CD8-positive, alpha-beta memory T cell (primary cell): ENCODE data around the gene GATD1. TPM values are rescaled to one million over a fixed set of nuclear protein-coding genes. Genes with fewer than 3 reads are reported as not detected.

ENCODE experiments used
- CTCF ChIA-PET: fragments of 350-600 bp; sonication (Branson Sonifier 250); formaldehyde crosslinking; loops from one replicate; lab custom pipeline; 2021; ENCODE audit warnings: antibody characterized with exemption; lab: Charles Lee
- POLR2A ChIA-PET: fragments of 350-600 bp; sonication (Branson Sonifier 250); formaldehyde crosslinking; loops from one replicate; lab custom pipeline; 2021; ENCODE audit warnings: antibody characterized with exemption; lab: Charles Lee
- DNase-seq, 5 donors: peaks; one replicate each; pipeline versions ENCODE4 v3.0.0 to v3.0.0-alpha.2; 2020 to 2022; ENCODE audit warnings: mixed read lengths in 1 of 5
- H3K27ac ChIP-seq: one replicate; pipeline ENCODE4 v1.7.0; 2013; ENCODE audit warnings: low read depth, mild to moderate bottlenecking, low read length, moderate library complexity
- H3K27me3 ChIP-seq: 2 replicates; pipeline ENCODE4 v1.7.0; 2013; ENCODE audit warnings: low read length, mild to moderate bottlenecking; ENCODE audit not compliant: insufficient read depth, poor library complexity, severe bottlenecking
- H3K36me3 ChIP-seq: 2 replicates; pipeline ENCODE4 v1.7.0; 2013; ENCODE audit warnings: mild to moderate bottlenecking, low read length, moderate library complexity; ENCODE audit not compliant: insufficient read depth
- H3K4me1 ChIP-seq: 2 replicates; pipeline ENCODE4 v1.7.0; 2013; ENCODE audit warnings: mild to moderate bottlenecking, low read length, moderate library complexity; ENCODE audit not compliant: insufficient read depth
- H3K4me3 ChIP-seq: 2 replicates; pipeline ENCODE4 v1.7.0; 2013; ENCODE audit warnings: mild to moderate bottlenecking, low read length
- H3K9me3 ChIP-seq: 2 replicates; pipeline ENCODE4 v1.7.0; 2013; ENCODE audit warnings: mild to moderate bottlenecking, low read length
- H3K27ac Mint-ChIP-seq, 8 donors: one replicate each; pipeline ENCODE4 v1.8.0; 2020 to 2021; ENCODE audit warnings: mixed read lengths in 8 of 8, mild to moderate bottlenecking in 6 of 8, inconsistent platforms in 3 of 8, moderate library complexity in 3 of 8
- H3K27me3 Mint-ChIP-seq, 2 donors: one replicate each; pipeline ENCODE4 v1.8.0; 2020 to 2021; ENCODE audit warnings: mixed read lengths in 2 of 2, mild to moderate bottlenecking in 1 of 2, moderate library complexity in 1 of 2
- H3K36me3 Mint-ChIP-seq, 3 donors: one replicate each; pipeline ENCODE4 v1.8.0; 2020 to 2021; ENCODE audit warnings: mixed read lengths in 3 of 3, inconsistent platforms in 1 of 3, mild to moderate bottlenecking in 1 of 3
- H3K4me1 Mint-ChIP-seq, 3 donors: one replicate each; pipeline ENCODE4 v1.8.0; 2020 to 2021; ENCODE audit warnings: mixed read lengths in 3 of 3, inconsistent platforms in 1 of 3, mild to moderate bottlenecking in 1 of 3
- H3K4me3 Mint-ChIP-seq, 7 donors: one replicate each; pipeline ENCODE4 v1.8.0; 2020 to 2021; ENCODE audit warnings: mixed read lengths in 7 of 7, mild to moderate bottlenecking in 6 of 7, moderate library complexity in 4 of 7, inconsistent platforms in 2 of 7
- H3K9me3 Mint-ChIP-seq, 5 donors: one replicate each; pipeline ENCODE4 v1.8.0; 2020 to 2022; ENCODE audit warnings: mixed read lengths in 5 of 5, mild to moderate bottlenecking in 3 of 5, moderate library complexity in 2 of 5, inconsistent platforms in 1 of 5
- polyA plus RNA-seq: library from polyadenylated mRNA; unstranded; fragments of 300-500 nt; fragmentation: Illumina TruSeq; gene quantifications from one replicate; pipeline ENCODE4 v1.2.3, GENCODE V29; 2021
- total RNA-seq, 2 experiments: library from RNA; stranded (reverse); gene quantifications; one replicate each; pipeline ENCODE4 v1.2.3, GENCODE V29; 2021

The GATD1 gene
- total and polyA plus RNA-seq, 3 experiments from 2014 or later: 12.9 to 56.3 (median 53.0) TPM

GRCh38 chr11:787084-787675 is 9.9 kb upstream of the GATD1 start:
- H3K4me3 ChIP-seq: no peak overlapping the region
- DNase-seq: no peak
- H3K9me3 Mint-ChIP-seq: no peaks in the 10 kb centered on the region
- POLR2A ChIA-PET: no interaction called here
- peaks cover 3% of the 10 kb centered on the region in 2 donors for H3K27me3 Mint-ChIP-seq
- CTCF ChIA-PET: no interaction called here
- H3K4me1 Mint-ChIP-seq: peaks cover 0 to 14% (median 4%) of the 10 kb centered on the region in 3 donors
- no peak overlapping the region for H3K27ac Mint-ChIP-seq
- peaks cover 0 to 16% (median 0%) of the 10 kb centered on the region in 3 donors for H3K36me3 Mint-ChIP-seq
- no peaks in the 10 kb centered on the region for H3K4me1 ChIP-seq
- H3K36me3 ChIP-seq: no peaks in the 10 kb centered on the region
- no peaks in the 10 kb centered on the region for H3K9me3 ChIP-seq
- H3K27me3 ChIP-seq: no peaks in the 10 kb centered on the region
- H3K4me3 Mint-ChIP-seq: peak overlapping the region in 1 of 7 donors; percentile 66
- H3K27ac ChIP-seq: no peak overlapping the region

- no peaks in the 10 kb centered on the region for H3K4me1 ChIP-seq
- POLR2A ChIA-PET: interaction anchor here (0.6 kb wide), 1 partner anchor 9 kb away, joined by 3 read pairs; no protein-coding TSS in a partner anchor
- H3K27me3 Mint-ChIP-seq: peaks cover 3% of the 10 kb centered on the region in 2 donors
These were observed 9.2 kb upstream of the GATD1 start for GRCh38 chr11:786235-787083.

DNA sequence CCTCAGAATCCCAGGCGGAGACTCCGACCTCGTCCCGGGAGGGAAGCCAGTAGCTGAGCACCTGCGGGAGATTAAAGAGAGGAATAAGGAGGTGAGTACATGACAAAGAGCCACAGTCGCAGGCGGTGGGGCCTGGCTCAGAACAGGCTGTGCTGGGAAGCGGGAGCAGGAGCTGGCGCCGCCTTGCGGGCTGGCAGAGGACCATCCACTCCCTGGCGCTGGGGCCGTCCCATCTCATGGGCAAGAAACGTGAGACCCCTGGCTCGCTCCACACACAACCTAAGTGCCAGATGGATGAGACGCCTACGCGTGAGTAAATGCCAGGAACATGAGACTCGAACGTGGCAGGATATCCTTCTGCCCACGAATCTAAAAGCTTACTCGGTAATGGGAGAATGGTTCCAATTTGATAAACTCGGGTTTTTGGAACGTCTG is 6.3 kb upstream of the GATD1 start:
- Histone ChIP-seq H3K27ac (no peak overlapping the region), H3K27me3 (no peaks in the 10 kb centered on the region), H3K4me3 (no peak overlapping the region), H3K4me1 (peaks cover under 1% of the 10 kb centered on the region), H3K9me3 (no peaks in the 10 kb centered on the region), H3K36me3 (no peaks in the 10 kb centered on the region)
- Mint-ChIP-seq H3K27ac (peak overlapping the region in 2 of 8 donors; percentile 47 to 60), H3K9me3 (no peaks in the 10 kb centered on the region), H3K36me3 (peaks cover 0 to 12% (median 0%) of the 10 kb centered on the region in 3 donors), H3K4me3 (no peak overlapping the region), H3K27me3 (no peaks in the 10 kb centered on the region), H3K4me1 (peaks cover 0 to 23% (median 12%) of the 10 kb centered on the region in 3 donors)
- POLR2A ChIA-PET: no interaction called here
- CTCF ChIA-PET: no interaction called here
- DNase-seq: no peak

More at GRCh38 chr11:786235-787083, 9.2 kb upstream of the GATD1 start:
- H3K9me3 Mint-ChIP-seq: no peaks in the 10 kb centered on the region
- Histone ChIP-seq H3K9me3 (no peaks in the 10 kb centered on the region), H3K36me3 (no peaks in the 10 kb centered on the region), H3K27ac (no peak overlapping the region), H3K4me3 (no peak overlapping the region), H3K27me3 (no peaks in the 10 kb centered on the region)
- no peak overlapping the region for H3K27ac Mint-ChIP-seq
- CTCF ChIA-PET: no interaction called here
- no peak overlapping the region for H3K4me3 Mint-ChIP-seq
- peaks cover 0 to 13% (median 0%) of the 10 kb centered on the region in 3 donors for H3K36me3 Mint-ChIP-seq
- no peak for DNase-seq
- peaks cover 0 to 14% (median 4%) of the 10 kb centered on the region in 3 donors for H3K4me1 Mint-ChIP-seq

DNA sequence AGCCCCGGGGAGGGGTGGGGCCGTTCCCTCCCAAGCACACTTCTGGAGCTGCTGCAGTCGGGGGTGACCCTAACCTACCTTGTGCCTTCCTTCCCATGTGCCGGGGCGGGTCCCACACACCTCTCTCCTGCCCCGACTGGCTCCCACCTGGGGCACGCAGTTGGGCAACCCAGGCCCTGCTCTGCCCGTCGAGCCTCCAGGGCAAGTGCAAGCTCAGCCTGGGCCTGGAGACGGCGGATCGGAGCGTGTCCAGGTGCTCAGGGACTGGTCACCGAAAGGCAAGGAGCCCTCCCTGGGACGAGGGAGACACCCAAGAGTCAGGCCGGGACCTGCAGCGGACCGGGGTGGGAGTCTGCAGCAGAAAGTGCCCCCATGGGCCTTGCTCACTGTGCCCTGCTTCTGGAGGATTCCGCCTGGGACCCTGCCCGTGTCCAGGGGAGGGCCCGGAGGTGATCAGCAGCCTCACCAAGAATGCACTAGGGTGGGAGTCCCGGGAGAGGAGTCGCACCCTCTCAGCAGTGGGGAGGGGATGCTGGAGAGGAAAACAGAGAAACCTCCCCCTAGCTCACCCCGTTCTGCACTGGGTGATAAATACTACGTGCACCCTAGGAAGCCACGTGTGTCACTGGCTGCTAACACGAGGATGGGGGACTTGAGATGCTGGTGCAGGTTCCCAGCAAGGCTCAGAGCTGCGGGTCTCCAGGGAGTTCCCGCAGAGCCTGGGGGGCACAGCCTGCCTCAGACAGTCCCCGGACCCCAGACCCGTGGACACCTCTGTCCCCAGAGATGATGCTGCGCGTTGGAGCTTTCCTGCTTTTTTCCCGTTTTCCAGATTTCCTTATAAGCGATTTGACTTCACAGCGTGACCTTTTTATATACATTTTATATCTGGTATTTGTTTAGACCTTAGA is 5.2 kb upstream of the GATD1 start:
- no peaks in the 10 kb centered on the region for H3K9me3 Mint-ChIP-seq
- H3K27me3 Mint-ChIP-seq: no peaks in the 10 kb centered on the region
- peaks cover 0 to 12% (median 0%) of the 10 kb centered on the region in 3 donors for H3K36me3 Mint-ChIP-seq
- ChIA-PET CTCF (no interaction called here), POLR2A (interaction anchor here (0.6 kb wide), 1 partner anchor 61 kb away, joined by 4 read pairs; no protein-coding TSS in a partner anchor)
- Histone ChIP-seq H3K4me3 (no peak overlapping the region), H3K9me3 (no peaks in the 10 kb centered on the region), H3K36me3 (no peaks in the 10 kb centered on the region), H3K27me3 (no peaks in the 10 kb centered on the region), H3K4me1 (peaks cover 8% of the 10 kb centered on the region), H3K27ac (no peak overlapping the region)
- H3K4me1 Mint-ChIP-seq: peaks cover 0 to 24% (median 10%) of the 10 kb centered on the region in 3 donors
- H3K27ac Mint-ChIP-seq: no peak overlapping the region
- no peak overlapping the region for H3K4me3 Mint-ChIP-seq
- no peak for DNase-seq

- no peak overlapping the region for H3K27ac Mint-ChIP-seq
- Histone ChIP-seq H3K27me3 (no peaks in the 10 kb centered on the region), H3K9me3 (no peaks in the 10 kb centered on the region), H3K27ac (no peak overlapping the region), H3K4me1 (peaks cover 21% of the 10 kb centered on the region), H3K36me3 (no peaks in the 10 kb centered on the region), H3K4me3 (no peak overlapping the region)
- DNase-seq: no peak
- POLR2A ChIA-PET: no interaction called here
- H3K36me3 Mint-ChIP-seq: peaks cover 0 to 13% (median 0%) of the 10 kb centered on the region in 3 donors
- peaks cover 5 to 31% (median 18%) of the 10 kb centered on the region in 3 donors for H3K4me1 Mint-ChIP-seq
- CTCF ChIA-PET: no interaction called here
- H3K9me3 Mint-ChIP-seq: no peaks in the 10 kb centered on the region
- no peaks in the 10 kb centered on the region for H3K27me3 Mint-ChIP-seq
- H3K4me3 Mint-ChIP-seq: peak overlapping the region in 4 of 7 donors; percentile 52 to 80 (median 63)
These were observed 2.8 kb upstream of the GATD1 start for GRCh38 chr11:779955-780532.

- no peak for DNase-seq
- no peak overlapping the region for H3K27ac ChIP-seq
- peaks cover 21% of the 10 kb centered on the region for H3K4me1 ChIP-seq
- ChIA-PET POLR2A (interaction anchor here (1.1 kb wide), 1 partner anchor 16 kb away, joined by 3 read pairs; no protein-coding TSS in a partner anchor), CTCF (interaction anchor here (1.5 kb wide), 1 partner anchor 16 kb away, joined by 3 read pairs; no protein-coding TSS in a partner anchor)
- Mint-ChIP-seq H3K9me3 (no peaks in the 10 kb centered on the region), H3K4me3 (peak overlapping the region; percentile 29 to 80 (median 62)), H3K4me1 (peaks cover 5 to 31% (median 21%) of the 10 kb centered on the region in 3 donors), H3K27ac (peak overlapping the region in 1 of 8 donors; percentile 65), H3K36me3 (peaks cover 0 to 11% (median 0%) of the 10 kb centered on the region in 3 donors), H3K27me3 (no peaks in the 10 kb centered on the region)
- H3K27me3 ChIP-seq: no peaks in the 10 kb centered on the region
- H3K4me3 ChIP-seq: no peak overlapping the region
- no peaks in the 10 kb centered on the region for H3K36me3 ChIP-seq
- no peaks in the 10 kb centered on the region for H3K9me3 ChIP-seq
These were observed 2.0 kb upstream of the GATD1 start for GRCh38 chr11:778976-779954.
